CD14-positive monocyte (primary cell): Measurements from ENCODE around the gene MEIS1. TPM values are rescaled to one million over a fixed set of nuclear protein-coding genes. Genes with fewer than 3 reads are reported as not detected.

ENCODE experiments used
- DNase-seq, 3 donors: peaks; one replicate each; pipeline ENCODE4 v3.0.0-alpha.2; 2011 to 2022
- H2AFZ ChIP-seq: 2 replicates; pipeline ENCODE4 v1.6.0; 2012; ENCODE audit warnings: mild to moderate bottlenecking, low read depth, low read length, inconsistent platforms; ENCODE audit not compliant: insufficient read depth, poor library complexity, severe bottlenecking
- H3K27ac ChIP-seq, 2 donors: 1 replicate in 1 of 2; 2 replicates in 1 of 2; pipeline ENCODE4 v1.5.1; 2012 to 2013; ENCODE audit warnings: low read length in 2 of 2, control low read depth in 1 of 2, inconsistent platforms in 1 of 2, low read depth in 1 of 2, mild to moderate bottlenecking in 1 of 2
- H3K27me3 ChIP-seq, 2 donors: one replicate each; pipeline versions ENCODE4 v1.6.0 to v1.6.1; 2011 to 2013; ENCODE audit warnings: low read length in 2 of 2; ENCODE audit not compliant: control insufficient read depth in 2 of 2, insufficient read depth in 2 of 2
- H3K36me3 ChIP-seq, 2 donors: replicated peaks in 1 of 2; 1 replicate in 1 of 2; 2 replicates in 1 of 2; pipeline versions ENCODE4 v1.5.1 to v1.6.1; 2012 to 2013; ENCODE audit warnings: low read length in 2 of 2, control low read depth in 1 of 2, inconsistent platforms in 1 of 2, mild to moderate bottlenecking in 1 of 2; ENCODE audit not compliant: insufficient read depth in 2 of 2, control insufficient read depth in 1 of 2
- H3K4me1 ChIP-seq, 2 donors: 1 replicate in 1 of 2; 2 replicates in 1 of 2; pipeline versions ENCODE4 v1.5.1 to v1.6.1; 2012 to 2013; ENCODE audit warnings: low read length in 2 of 2, control low read depth in 1 of 2, inconsistent platforms in 1 of 2, mild to moderate bottlenecking in 1 of 2, moderate library complexity in 1 of 2; ENCODE audit not compliant: insufficient read depth in 2 of 2, control insufficient read depth in 1 of 2
- H3K4me2 ChIP-seq: replicated peaks from 2 replicates; pipeline ENCODE3; 2012; ENCODE audit warnings: low read length, moderate library complexity, mild to moderate bottlenecking; ENCODE audit not compliant: poor library complexity, severe bottlenecking; ENCODE audit errors: extremely low read depth
- H3K4me3 ChIP-seq, 3 experiments: fragments of 200-600 bp in 1 of 3; sonication (generic) in 1 of 3; replicated peaks in 1 of 3; 1 replicate in 2 of 3; 2 replicates in 1 of 3; pipeline ENCODE4 v1.5.1; 2011 to 2013; ENCODE audit warnings: low read length in 3 of 3, mild to moderate bottlenecking in 3 of 3, control low read depth in 2 of 3, low read depth in 2 of 3, inconsistent platforms in 1 of 3, moderate library complexity in 1 of 3
- H3K79me2 ChIP-seq: 2 replicates; pipeline ENCODE4 v1.6.0; 2012; ENCODE audit warnings: mild to moderate bottlenecking, control low read depth, inconsistent platforms, low read length, moderate library complexity; ENCODE audit not compliant: insufficient read depth
- H3K9ac ChIP-seq: 2 replicates; pipeline ENCODE4 v1.6.0; 2017; ENCODE audit warnings: low read length, mild to moderate bottlenecking; ENCODE audit not compliant: insufficient read depth, poor library complexity, severe bottlenecking
- H3K9me3 ChIP-seq, 2 donors: replicated peaks in 1 of 2; 1 replicate in 1 of 2; 2 replicates in 1 of 2; pipeline versions ENCODE4 v1.5.1 to v1.6.1; 2012 to 2013; ENCODE audit warnings: low read length in 2 of 2, control low read depth in 1 of 2; ENCODE audit not compliant: control insufficient read depth in 1 of 2, insufficient read depth in 1 of 2
- H4K20me1 ChIP-seq: 2 replicates; pipeline ENCODE4 v1.6.0; 2012; ENCODE audit warnings: mild to moderate bottlenecking, low read length, control low read depth, moderate library complexity; ENCODE audit not compliant: insufficient read depth
- H3K27ac Mint-ChIP-seq, 7 donors: one replicate each; pipeline ENCODE4 v1.8.0; 2020; ENCODE audit warnings: mild to moderate bottlenecking in 7 of 7, mixed read lengths in 7 of 7, moderate library complexity in 6 of 7, inconsistent platforms in 2 of 7
- H3K27me3 Mint-ChIP-seq, 3 donors: one replicate each; pipeline ENCODE4 v1.8.0; 2021 to 2022; ENCODE audit warnings: low read depth in 3 of 3, mild to moderate bottlenecking in 3 of 3, mixed read lengths in 3 of 3, moderate library complexity in 3 of 3, inconsistent platforms in 1 of 3
- H3K36me3 Mint-ChIP-seq, 2 donors: one replicate each; pipeline ENCODE4 v1.8.0; 2020; ENCODE audit warnings: mixed read lengths in 2 of 2, inconsistent platforms in 1 of 2, mild to moderate bottlenecking in 1 of 2
- H3K4me1 Mint-ChIP-seq: one replicate; pipeline ENCODE4 v1.8.0; 2020; ENCODE audit warnings: mild to moderate bottlenecking, mixed read lengths
- H3K4me3 Mint-ChIP-seq, 2 donors: one replicate each; pipeline ENCODE4 v1.8.0; 2020; ENCODE audit warnings: mild to moderate bottlenecking in 2 of 2, mixed read lengths in 2 of 2, moderate library complexity in 1 of 2
- H3K9me3 Mint-ChIP-seq, 7 donors: one replicate each; pipeline ENCODE4 v1.8.0; 2020 to 2022; ENCODE audit warnings: mixed read lengths in 7 of 7, mild to moderate bottlenecking in 6 of 7, moderate library complexity in 6 of 7, inconsistent platforms in 2 of 7
- CTCF ChIP-seq: fragments of 200-600 bp; IDR thresholded peaks from one replicate; pipeline ENCODE4 v1.8.0; 2022; ENCODE audit warnings: antibody characterized with exemption, mild to moderate bottlenecking
- WGBS: methylation state at CpG from one replicate; pipeline ENCODE4 v1.1.5; 2013; ENCODE audit warnings: missing lambda C conversion rate; ENCODE audit not compliant: insufficient coverage; 5-methylcytosine and 5-hydroxymethylcytosine counted together
- intact Hi-C, 2 donors: fragments of 100-400 bp; cut with micrococcal nuclease; formaldehyde crosslinking; loops; one replicate each; pipeline versions ENCODE4 v1.15.0 to v1.15.1; 2023
- polyA plus RNA-seq, 3 donors: library from polyadenylated mRNA; depleted of rRNA in 1 of 3; unstranded in 2 of 3; stranded (reverse) in 1 of 3; fragments of 300-500 nt in 2 of 3; fragments of >200 nt in 1 of 3; fragmentation: Illumina TruSeq in 2 of 3; gene quantifications; 1 replicate in 2 of 3; 2 replicates in 1 of 3; pipeline ENCODE4 v1.2.3, GENCODE V29; 2012 to 2021

Gene MEIS1
- polyA plus RNA-seq, 3 donors = 0.09 to 0.40 TPM; not detected in 1

- Mint-ChIP-seq H3K4me1 (peaks cover 5% of the 10 kb centered on the region), H3K36me3 (no peaks in the 10 kb centered on the region), H3K4me3 (no peak overlapping the region), H3K27me3 (peaks cover 0 to 2% (median 1%) of the 10 kb centered on the region in 3 donors), H3K9me3 (no peaks in the 10 kb centered on the region), H3K27ac (no peak overlapping the region)
- Histone ChIP-seq H3K4me3 (no peak overlapping the region), H3K79me2 (no peaks in the 10 kb centered on the region), H3K4me1 (no peaks in the 10 kb centered on the region), H3K9ac (no peak overlapping the region), H3K27ac (no peak overlapping the region), H3K9me3 (no peaks in the 10 kb centered on the region), H3K36me3 (no peaks in the 10 kb centered on the region), H3K27me3 (no peaks in the 10 kb centered on the region), H2AFZ (no peak overlapping the region), H4K20me1 (no peaks in the 10 kb centered on the region), H3K4me2 (no peak overlapping the region)
- TF ChIP-seq CTCF = no peak
- DNase-seq = no peak
- WGBS = no CpG with 5 or more reads among the region's 1 CpG
- intact Hi-C loops = no loop called here
These were observed 128.5 kb downstream of the MEIS1 start for GRCh38 chr2:66563473-66563872.

GRCh38 chr2:66565291-66565690 lies 130.4 kb downstream of the MEIS1 start:
- intact Hi-C loops = no loop called here
- H3K27me3 Mint-ChIP-seq = peaks cover 0 to 3% (median 2%) of the 10 kb centered on the region in 3 donors

More at GRCh38 chr2:66565291-66565690, 130.4 kb downstream of the MEIS1 start:
- DNase-seq = no peak
- no peak for TF ChIP-seq CTCF
- Histone ChIP-seq H3K27ac (no peak overlapping the region), H3K36me3 (no peaks in the 10 kb centered on the region), H2AFZ (no peak overlapping the region), H3K9ac (no peak overlapping the region), H3K79me2 (no peaks in the 10 kb centered on the region), H3K4me2 (no peak overlapping the region), H3K4me1 (no peaks in the 10 kb centered on the region), H3K9me3 (no peaks in the 10 kb centered on the region), H3K27me3 (no peaks in the 10 kb centered on the region), H4K20me1 (no peaks in the 10 kb centered on the region), H3K4me3 (no peak overlapping the region)
- Mint-ChIP-seq H3K4me3 (no peak overlapping the region), H3K27ac (no peak overlapping the region), H3K9me3 (no peaks in the 10 kb centered on the region), H3K36me3 (no peaks in the 10 kb centered on the region), H3K4me1 (peaks cover 7% of the 10 kb centered on the region)
- WGBS = no CpG with 5 or more reads among the region's 1 CpG
